ENCODE measurements around the gene C6orf47.

- TF ChIP-seq, protein P1, sequence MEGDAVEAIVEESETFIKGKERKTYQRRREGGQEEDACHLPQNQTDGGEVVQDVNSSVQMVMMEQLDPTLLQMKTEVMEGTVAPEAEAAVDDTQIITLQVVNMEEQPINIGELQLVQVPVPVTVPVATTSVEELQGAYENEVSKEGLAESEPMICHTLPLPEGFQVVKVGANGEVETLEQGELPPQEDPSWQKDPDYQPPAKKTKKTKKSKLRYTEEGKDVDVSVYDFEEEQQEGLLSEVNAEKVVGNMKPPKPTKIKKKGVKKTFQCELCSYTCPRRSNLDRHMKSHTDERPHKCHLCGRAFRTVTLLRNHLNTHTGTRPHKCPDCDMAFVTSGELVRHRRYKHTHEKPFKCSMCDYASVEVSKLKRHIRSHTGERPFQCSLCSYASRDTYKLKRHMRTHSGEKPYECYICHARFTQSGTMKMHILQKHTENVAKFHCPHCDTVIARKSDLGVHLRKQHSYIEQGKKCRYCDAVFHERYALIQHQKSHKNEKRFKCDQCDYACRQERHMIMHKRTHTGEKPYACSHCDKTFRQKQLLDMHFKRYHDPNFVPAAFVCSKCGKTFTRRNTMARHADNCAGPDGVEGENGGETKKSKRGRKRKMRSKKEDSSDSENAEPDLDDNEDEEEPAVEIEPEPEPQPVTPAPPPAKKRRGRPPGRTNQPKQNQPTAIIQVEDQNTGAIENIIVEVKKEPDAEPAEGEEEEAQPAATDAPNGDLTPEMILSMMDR (IDR thresholded peaks at IDR 0.05), result no peak
- TF ChIP-seq POLR2A (IDR thresholded peaks at IDR 0.05) (no peak), EP300 (IDR thresholded peaks at IDR 0.05) (no peak)
These were observed 2.8 kb upstream of the C6orf47 start for GRCh38 chr6:31663126-31663960.

All from stomach (tissue), 4 donors.